Measurements from ENCODE around the gene NUDT16L1. TPM values are rescaled to one million over a fixed set of nuclear protein-coding genes. Genes with fewer than 3 reads are reported as not detected.

Gene NUDT16L1
- total and polyA plus RNA-seq, 9 of the 15 experiments (the other 6 are each of a cell fraction or from before 2014, with no cell fraction given) = 1.4 to 37.6 (median 13.7) TPM

GRCh38 chr16:4706871-4707270, 13.5 kb downstream of the NUDT16L1 start:
- no TSS peak for BruUV-seq (replicated peaks)
- H3K79me2 ChIP-seq (ENCODE audit: control insufficient read depth, insufficient read depth, low read length) = no peaks in the 10 kb centered on the region
- no peak overlapping the region for H3K4me2 ChIP-seq (ENCODE audit: insufficient read depth, low read length)
- no peak overlapping the region for H2AFZ ChIP-seq (ENCODE audit: low read depth, low read length)
- H3K27me3 ChIP-seq (ENCODE audit: control insufficient read depth in 2 of 2, insufficient read depth in 2 of 2, low read length in 2 of 2) = no peaks in the 10 kb centered on the region
- ChIA-PET CTCF (ENCODE audit: low intra/inter-chr PET ratio) (no interaction called here), POLR2A (interaction anchor here (0.6 to 1.2 kb wide), 4 partner anchors 11 to 131 kb away, joined by 3 to 5 read pairs (median 4); no protein-coding TSS in a partner anchor)
- H3K4me3 ChIP-seq = no peak overlapping the region
- FAIRE-seq (no peak), DNase-seq (ENCODE audit: extremely low read depth in 1 of 4, low spot score in 3 of 4) (no peak), ATAC-seq (no peak)
- intact Hi-C loops (cut with micrococcal nuclease) = no loop called here
- in situ Hi-C loops (cut with MboI) = no loop called here
- H3K4me1 ChIP-seq (replicated peaks in 1 of 2; ENCODE audit: control insufficient read depth in 2 of 2, insufficient read depth in 2 of 2, low read length in 2 of 2) = peaks cover 3 to 4% of the 10 kb centered on the region in 2 experiments; a peak in 2 of 5 replicates
- H4K20me1 ChIP-seq (replicated peaks; ENCODE audit: control insufficient read depth, insufficient read depth, low read length) = no peaks in the 10 kb centered on the region
- peaks cover 3% of the 10 kb centered on the region for H3K9me1 ChIP-seq (ENCODE audit: control insufficient read depth, insufficient read depth, low read length)
- H3K9ac ChIP-seq (ENCODE audit: insufficient read depth in 1 of 2, low read depth in 2 of 2, low read length in 2 of 2) = no peak overlapping the region
- WGBS (ENCODE audit: insufficient coverage, low coverage, missing lambda C conversion rate) = 81% methylated on average over 7 of the region's 7 CpGs
- no peaks in the 10 kb centered on the region for H3K9me3 ChIP-seq (replicated peaks; ENCODE audit: control insufficient read depth, insufficient read depth, low read depth, low read length)
- TF ChIP-seq SREBF2 (CRISPR knock-in tag; IDR thresholded peaks at IDR 0.05) (no peak), HNRNPH1 (optimal IDR thresholded peaks at IDR 0.05; ENCODE audit: low read depth, low read length) (no peak), PCBP2 (IDR thresholded peaks at IDR 0.05; ENCODE audit: low read depth, low read length, poor library complexity, severe bottlenecking) (no peak), NONO (IDR thresholded peaks at IDR 0.05; ENCODE audit: low read depth in 2 of 2, low read length in 1 of 2) (no peak), CREB1 (IDR thresholded peaks at IDR 0.05) (no peak), CREB1 (CRISPR knock-in tag; IDR thresholded peaks at IDR 0.05) (no peak), MLLT1 (IDR thresholded peaks at IDR 0.05) (no peak), HDAC3 (IDR thresholded peaks at IDR 0.05; ENCODE audit: borderline replicate concordance, partially characterized antibody) (no peak), ZNF589 (CRISPR knock-in tag; IDR thresholded peaks at IDR 0.05; ENCODE audit: low read depth) (no peak), TEAD2 (tag; IDR thresholded peaks at IDR 0.05) (no peak), MAFF (IDR thresholded peaks at IDR 0.05; ENCODE audit: low read length) (no peak)
- H3K27ac ChIP-seq (ENCODE audit: extremely low read depth, low read depth, low read length) = no peak overlapping the region
- peaks cover 61% of the 10 kb centered on the region; the same call in 2 of the 3 replicates for H3K36me3 ChIP-seq (ENCODE audit: control insufficient read depth, insufficient read depth, low read length)
